ENCODE measurements around the gene CCDC88C.

Gene CCDC88C

GRCh38 chr14:91458612-91459011 is 41.0 kb upstream of the CCDC88C start:
- H3K9me3 ChIP-seq (ENCODE audit: insufficient read depth, low read length): no peaks in the 10 kb centered on the region
- H3K27me3 ChIP-seq (ENCODE audit: low read depth, low read length): no peaks in the 10 kb centered on the region
- peaks cover 13% of the 10 kb centered on the region; the same call in 1 of the 2 replicates for H3K79me2 ChIP-seq (ENCODE audit: low read length)
- no peak for TF ChIP-seq EZH2phosphoT487 (IDR thresholded peaks at IDR 0.05; ENCODE audit: low read depth)
- TF ChIP-seq CTCF (IDR thresholded peaks at IDR 0.05; ENCODE audit: low read depth, low read length): no peak
- no peak overlapping the region for H3K27ac ChIP-seq (ENCODE audit: low read length)
- no peak overlapping the region for H3K9ac ChIP-seq (ENCODE audit: low read length)
- no peaks in the 10 kb centered on the region for H4K20me1 ChIP-seq (ENCODE audit: insufficient read depth, low read length)
- H3K36me3 ChIP-seq (replicated peaks; ENCODE audit: low read depth, low read length): peaks cover 74% of the 10 kb centered on the region
- no peak overlapping the region for H3K4me3 ChIP-seq (ENCODE audit: low read length)
- H3K4me2 ChIP-seq (ENCODE audit: low read length): no peak overlapping the region
- H2AFZ ChIP-seq (ENCODE audit: low read depth, low read length): no peak overlapping the region
- peaks cover 31% of the 10 kb centered on the region for H3K4me1 ChIP-seq (ENCODE audit: low read length)

DNA sequence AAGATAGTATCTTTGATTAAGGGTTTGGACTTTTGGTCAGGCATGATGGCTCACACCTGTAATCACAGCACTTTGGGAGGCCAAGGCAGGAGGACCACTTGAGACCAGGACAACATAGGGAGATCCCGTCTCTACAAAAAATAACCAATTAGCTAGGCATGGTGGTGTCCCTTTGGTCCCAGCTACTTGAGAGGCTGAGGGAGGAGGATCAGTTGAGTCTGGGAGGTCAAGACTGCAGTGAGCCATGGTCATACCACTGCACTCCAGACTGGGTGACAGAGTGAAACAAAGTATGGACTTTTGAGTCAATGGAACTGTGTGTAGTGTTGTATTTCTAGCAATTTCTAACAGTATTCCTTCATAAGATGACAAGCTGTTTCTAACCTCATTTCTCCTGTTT is 38.7 kb upstream of the CCDC88C start:
- Histone ChIP-seq H2AFZ (ENCODE audit: low read depth, low read length) (no peak overlapping the region), H3K27ac (ENCODE audit: low read length) (no peak overlapping the region), H3K9me3 (ENCODE audit: insufficient read depth, low read length) (no peaks in the 10 kb centered on the region), H3K4me2 (ENCODE audit: low read length) (no peak overlapping the region), H3K36me3 (replicated peaks; ENCODE audit: low read depth, low read length) (peaks cover 63% of the 10 kb centered on the region), H3K27me3 (ENCODE audit: low read depth, low read length) (no peaks in the 10 kb centered on the region), H3K79me2 (ENCODE audit: low read length) (peaks cover 13% of the 10 kb centered on the region; the same call in 1 of the 2 replicates), H3K4me1 (ENCODE audit: low read length) (peaks cover 16% of the 10 kb centered on the region), H3K4me3 (ENCODE audit: low read length) (no peak overlapping the region), H4K20me1 (ENCODE audit: insufficient read depth, low read length) (no peaks in the 10 kb centered on the region), H3K9ac (ENCODE audit: low read length) (no peak overlapping the region)
- TF ChIP-seq EZH2phosphoT487 (IDR thresholded peaks at IDR 0.05; ENCODE audit: low read depth): no peak
- TF ChIP-seq CTCF (IDR thresholded peaks at IDR 0.05; ENCODE audit: low read depth, low read length): no peak

DNA sequence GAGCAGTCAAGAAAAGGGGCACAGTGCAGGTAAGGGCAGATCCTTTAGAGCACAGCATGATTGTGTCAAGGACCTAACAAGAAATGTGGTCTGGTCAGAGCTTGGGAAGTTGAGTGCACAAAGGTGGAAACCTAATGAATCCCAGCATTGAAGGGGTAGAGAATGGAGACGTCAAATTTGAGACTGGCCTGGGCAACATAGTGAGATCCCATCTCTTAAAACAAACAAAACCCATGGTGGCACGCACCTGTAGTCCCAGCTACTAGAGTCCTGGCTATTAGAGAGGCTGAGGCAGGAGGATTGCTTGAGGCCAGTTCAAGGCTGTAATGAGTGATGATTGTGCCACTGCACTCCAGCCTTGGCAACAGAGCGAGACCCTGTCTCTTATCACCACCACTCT is 37.0 kb upstream of the CCDC88C start:
- H3K4me2 ChIP-seq (ENCODE audit: low read length): no peak overlapping the region
- no peaks in the 10 kb centered on the region for H4K20me1 ChIP-seq (ENCODE audit: insufficient read depth, low read length)
- no peak for TF ChIP-seq EZH2phosphoT487 (IDR thresholded peaks at IDR 0.05; ENCODE audit: low read depth)
- TF ChIP-seq CTCF (IDR thresholded peaks at IDR 0.05; ENCODE audit: low read depth, low read length): no peak
- H3K27me3 ChIP-seq (ENCODE audit: low read depth, low read length): no peaks in the 10 kb centered on the region
- no peaks in the 10 kb centered on the region for H3K4me1 ChIP-seq (ENCODE audit: low read length)
- no peaks in the 10 kb centered on the region for H3K9me3 ChIP-seq (ENCODE audit: insufficient read depth, low read length)
- H3K4me3 ChIP-seq (ENCODE audit: low read length): no peak overlapping the region
- H3K79me2 ChIP-seq (ENCODE audit: low read length): peaks cover 5% of the 10 kb centered on the region; the same call in 1 of the 2 replicates
- H3K9ac ChIP-seq (ENCODE audit: low read length): no peak overlapping the region
- H3K36me3 ChIP-seq (replicated peaks; ENCODE audit: low read depth, low read length): peaks cover 48% of the 10 kb centered on the region
- no peak overlapping the region for H2AFZ ChIP-seq (ENCODE audit: low read depth, low read length)
- H3K27ac ChIP-seq (ENCODE audit: low read length): no peak overlapping the region

- Histone ChIP-seq H4K20me1 (ENCODE audit: insufficient read depth, low read length) (no peaks in the 10 kb centered on the region), H3K9me3 (ENCODE audit: insufficient read depth, low read length) (no peaks in the 10 kb centered on the region), H3K4me3 (ENCODE audit: low read length) (no peak overlapping the region), H2AFZ (ENCODE audit: low read depth, low read length) (no peak overlapping the region), H3K36me3 (replicated peaks; ENCODE audit: low read depth, low read length) (peaks cover 48% of the 10 kb centered on the region), H3K79me2 (ENCODE audit: low read length) (0 out of 2 replicates have a peak, but pooled peaks cover 4% of the 10 kb centered on the region), H3K4me1 (ENCODE audit: low read length) (no peaks in the 10 kb centered on the region), H3K4me2 (ENCODE audit: low read length) (no peak overlapping the region), H3K9ac (ENCODE audit: low read length) (no peak overlapping the region), H3K27me3 (ENCODE audit: low read depth, low read length) (no peaks in the 10 kb centered on the region), H3K27ac (ENCODE audit: low read length) (no peak overlapping the region)
- TF ChIP-seq CTCF (IDR thresholded peaks at IDR 0.05; ENCODE audit: low read depth, low read length) (no peak), EZH2phosphoT487 (IDR thresholded peaks at IDR 0.05; ENCODE audit: low read depth) (no peak)
These were observed 36.5 kb upstream of the CCDC88C start for GRCh38 chr14:91454155-91454554.

Data from OCI-LY3 (cell line).